Mesenchymal stem cell (in vitro differentiated cells and primary cell): ENCODE measurements around the gene MTHFD1.
A peak's percentile ranks its signal among the peaks of the same experiment; 100 is the strongest.

Experiments
- DNase-seq: peaks from one replicate; pipeline ENCODE4 v3.0.0-alpha.2; 2013
- H2AFZ ChIP-seq: one replicate; pipeline ENCODE4 v1.6.1; 2013; ENCODE audit warnings: low read depth, mild to moderate bottlenecking, control low read depth, inconsistent platforms, low read length, moderate library complexity
- H2AK5ac ChIP-seq: 2 replicates; pipeline ENCODE4 v1.6.1; 2013; ENCODE audit warnings: low read length, moderate library complexity, mild to moderate bottlenecking, inconsistent platforms; ENCODE audit not compliant: severe bottlenecking
- H2BK120ac ChIP-seq: one replicate; pipeline ENCODE4 v1.6.1; 2013; ENCODE audit warnings: low read depth, mild to moderate bottlenecking, inconsistent platforms, low read length, moderate library complexity
- H2BK12ac ChIP-seq, 2 experiments: one replicate each; pipeline ENCODE4 v1.6.1; 2013; ENCODE audit warnings: inconsistent platforms in 2 of 2, low read length in 2 of 2, mild to moderate bottlenecking in 2 of 2, moderate library complexity in 2 of 2, control low read depth in 1 of 2
- H2BK15ac ChIP-seq: one replicate; pipeline ENCODE4 v1.6.1; 2013; ENCODE audit warnings: mild to moderate bottlenecking, low read depth, inconsistent platforms; ENCODE audit not compliant: poor library complexity, severe bottlenecking
- H2BK5ac ChIP-seq: 2 replicates; pipeline ENCODE4 v1.6.1; 2013; ENCODE audit warnings: low read depth, mild to moderate bottlenecking, low read length, control low read depth, inconsistent platforms; ENCODE audit not compliant: poor library complexity, severe bottlenecking
- H3K14ac ChIP-seq, 2 experiments: one replicate each; pipeline ENCODE4 v1.6.1; 2013; ENCODE audit warnings: inconsistent platforms in 2 of 2, low read length in 2 of 2, control low read depth in 1 of 2, mild to moderate bottlenecking in 1 of 2, moderate library complexity in 1 of 2
- H3K18ac ChIP-seq, 2 experiments: one replicate each; pipeline ENCODE4 v1.6.1; 2013; ENCODE audit warnings: inconsistent platforms in 2 of 2, low read length in 2 of 2, control low read depth in 1 of 2, low read depth in 1 of 2, mild to moderate bottlenecking in 1 of 2
- H3K23ac ChIP-seq, 2 experiments: one replicate each; pipeline ENCODE4 v1.6.1; 2013; ENCODE audit warnings: inconsistent platforms in 2 of 2, low read length in 2 of 2, mild to moderate bottlenecking in 2 of 2, moderate library complexity in 2 of 2, control low read depth in 1 of 2
- H3K27ac ChIP-seq: 2 replicates; pipeline ENCODE4 v1.5.1; 2013; ENCODE audit warnings: mild to moderate bottlenecking, moderate library complexity, low read length, control low read depth, inconsistent platforms; ENCODE audit not compliant: poor library complexity, severe bottlenecking
- H3K27me3 ChIP-seq, 2 experiments: 2 replicates each; pipeline versions ENCODE4 v1.6.1 to v1.7.0; 2013; ENCODE audit warnings: low read length in 2 of 2, mild to moderate bottlenecking in 2 of 2, moderate library complexity in 2 of 2, control low read depth in 1 of 2, inconsistent platforms in 1 of 2; ENCODE audit not compliant: control insufficient read depth in 1 of 2, insufficient read depth in 1 of 2
- H3K36me3 ChIP-seq, 2 experiments: 2 replicates each; pipeline versions ENCODE4 v1.6.1 to v1.7.0; 2013; ENCODE audit warnings: low read length in 2 of 2, control low read depth in 1 of 2, inconsistent platforms in 1 of 2, low read depth in 1 of 2, mild to moderate bottlenecking in 1 of 2; ENCODE audit not compliant: insufficient read depth in 2 of 2, control insufficient read depth in 1 of 2
- H3K4ac ChIP-seq, 2 experiments: one replicate each; pipeline ENCODE4 v1.6.1; 2013; ENCODE audit warnings: inconsistent platforms in 2 of 2, low read length in 2 of 2, mild to moderate bottlenecking in 2 of 2, moderate library complexity in 2 of 2, control low read depth in 1 of 2, low read depth in 1 of 2
- H3K4me1 ChIP-seq: 2 replicates; pipeline ENCODE4 v1.6.1; 2013; ENCODE audit warnings: low read depth, low read length, control low read depth; ENCODE audit not compliant: control insufficient read depth, insufficient read depth
- H3K4me2 ChIP-seq: 2 replicates; pipeline ENCODE4 v1.6.1; 2013; ENCODE audit warnings: low read length, mild to moderate bottlenecking, inconsistent platforms; ENCODE audit not compliant: poor library complexity, severe bottlenecking
- H3K4me3 ChIP-seq, 2 experiments: 2 replicates each; pipeline versions ENCODE4 v1.5.1 to v1.7.0; 2013; ENCODE audit warnings: low read length in 2 of 2, mild to moderate bottlenecking in 2 of 2, control low read depth in 1 of 2, low read depth in 1 of 2; ENCODE audit not compliant: insufficient read depth in 1 of 2
- H3K79me1 ChIP-seq: replicated peaks from 2 replicates; pipeline ENCODE4 v1.6.1; 2013; ENCODE audit warnings: mild to moderate bottlenecking, control low read depth, low read length, inconsistent platforms; ENCODE audit not compliant: poor library complexity, severe bottlenecking
- H3K9ac ChIP-seq: 2 replicates; pipeline ENCODE4 v1.7.0; 2013; ENCODE audit warnings: mild to moderate bottlenecking, low read length, moderate library complexity
- H3K9me3 ChIP-seq: 2 replicates; pipeline ENCODE4 v1.7.0; 2013; ENCODE audit warnings: mild to moderate bottlenecking, low read length; ENCODE audit not compliant: control insufficient read depth
- H4K8ac ChIP-seq: one replicate; pipeline ENCODE4 v1.6.1; 2013; ENCODE audit warnings: inconsistent platforms, mild to moderate bottlenecking, low read length, moderate library complexity
- H4K91ac ChIP-seq: one replicate; pipeline ENCODE4 v1.6.1; 2013; ENCODE audit warnings: mild to moderate bottlenecking, low read length, inconsistent platforms
- WGBS: methylation state at CpG from one replicate; pipeline ENCODE4 v1.1.7; 2013; ENCODE audit warnings: mixed read lengths; 5-methylcytosine and 5-hydroxymethylcytosine counted together

MTHFD1 gene

DNA sequence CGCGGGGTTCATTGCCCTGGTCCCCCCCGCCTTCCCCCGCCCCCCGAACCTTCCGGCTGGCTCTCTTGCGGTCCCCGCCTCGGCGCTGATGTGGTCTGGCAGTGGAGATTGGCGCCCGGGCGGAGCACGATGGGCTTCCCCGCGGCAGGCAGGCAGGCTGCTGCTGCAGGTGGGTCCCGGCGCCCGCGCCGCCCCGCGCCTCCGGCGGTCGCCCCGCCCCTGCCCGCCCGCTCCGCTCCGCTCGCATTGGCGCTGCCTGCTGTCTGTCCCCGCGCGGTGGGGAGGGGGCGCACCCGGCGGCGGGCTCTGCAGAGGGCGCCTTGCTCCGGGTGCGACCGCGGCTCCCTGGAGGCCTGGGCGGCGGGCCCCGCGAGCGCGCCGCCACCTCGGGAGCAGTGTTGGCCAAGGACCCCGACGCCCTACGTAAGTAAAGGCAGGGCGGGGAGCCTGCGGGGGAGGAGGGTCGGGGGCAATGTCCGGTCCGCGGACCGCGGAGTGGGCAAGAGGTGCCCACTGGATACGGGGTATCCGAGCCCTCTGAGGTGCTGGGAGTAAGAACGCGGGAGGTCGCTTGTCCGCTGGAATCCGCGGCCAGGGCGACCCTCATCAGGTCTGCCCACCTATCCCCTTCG lies 77.2 kb downstream of the MTHFD1 start, which contains the start of gene AKAP5:
Gene AKAP5 (plus strand): TSS at position 309 of the 632 bp plus-strand sequence. CDS start 2,896 bp downstream, outside the sequence.
- WGBS: under 1% methylated on average over 50 of the region's 74 CpGs
- H2BK12ac ChIP-seq: no peak within 1 kb of the TSS
- no peak within 1 kb of the TSS for H3K14ac ChIP-seq
- H3K36me3 ChIP-seq: peaks cover 5 to 14% of the 10 kb centered on the region in 2 experiments
- no peak within 1 kb of the TSS for H4K91ac ChIP-seq
- H2BK15ac ChIP-seq: peak within 1 kb of the TSS; percentile 65
- H4K8ac ChIP-seq: no peak within 1 kb of the TSS
- H2BK120ac ChIP-seq: no peak within 1 kb of the TSS
- no peak within 1 kb of the TSS for H3K4ac ChIP-seq
- H2AK5ac ChIP-seq: no peak within 1 kb of the TSS
- peaks cover 2% of the 10 kb centered on the region for H3K4me1 ChIP-seq
- H3K27ac ChIP-seq: peak within 1 kb of the TSS; percentile 50
- H2AFZ ChIP-seq: peak within 1 kb of the TSS; percentile 55
- peak; percentile 32 for DNase-seq
- H3K18ac ChIP-seq: peak within 1 kb of the TSS in 1 of 2 experiments; percentile 7
- H2BK5ac ChIP-seq: no peak within 1 kb of the TSS
- no peak within 1 kb of the TSS for H3K23ac ChIP-seq
- peak within 1 kb of the TSS; percentile 67 to 82 for H3K4me3 ChIP-seq
- H3K9me3 ChIP-seq: no peaks in the 10 kb centered on the region
- peak within 1 kb of the TSS; percentile 68 for H3K9ac ChIP-seq
- H3K79me1 ChIP-seq: peaks cover 7% of the 10 kb centered on the region
- peak within 1 kb of the TSS; percentile 48 for H3K4me2 ChIP-seq
- no peaks in the 10 kb centered on the region for H3K27me3 ChIP-seq

DNA sequence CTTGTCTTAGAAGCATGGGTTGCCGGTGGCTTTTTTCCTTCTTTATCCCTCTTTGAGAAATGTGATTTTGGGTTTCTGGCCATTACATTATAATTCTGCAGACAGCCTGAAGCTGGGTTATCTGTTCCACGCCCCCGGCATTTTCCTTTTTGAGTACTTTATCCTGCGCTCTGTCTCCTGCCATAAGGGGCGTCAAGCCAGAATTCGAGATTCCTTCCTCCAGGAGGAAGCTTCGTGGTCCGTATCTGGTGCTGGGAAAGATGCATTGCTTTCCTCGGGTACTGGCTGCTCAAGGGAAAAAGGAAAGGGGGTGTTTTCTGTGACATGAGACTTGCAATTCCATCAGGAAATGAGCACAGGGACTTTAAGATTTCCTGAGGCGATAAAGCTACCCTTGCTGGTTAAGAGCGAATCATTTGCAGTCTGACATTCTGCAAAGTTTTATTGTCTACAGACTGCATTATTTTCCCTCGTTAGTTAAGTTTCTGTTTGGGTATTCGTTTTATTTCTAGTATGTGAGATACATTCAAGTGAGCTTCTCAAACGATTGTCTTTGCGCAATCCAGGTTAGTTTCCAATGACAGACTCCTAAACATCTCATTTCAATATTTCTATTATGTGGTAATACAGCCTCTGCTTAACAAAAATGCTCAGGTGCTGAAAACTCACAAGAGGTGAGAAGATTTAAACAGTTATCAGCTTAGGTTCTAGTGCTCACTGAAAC lies 77.8 kb downstream of the MTHFD1 start:
- Histone ChIP-seq H2BK12ac (no peak overlapping the region), H2BK15ac (no peak overlapping the region), H3K36me3 (peaks cover 5 to 12% of the 10 kb centered on the region in 2 experiments), H3K27ac (peak overlapping the region; percentile 50), H4K8ac (no peak overlapping the region), H3K14ac (no peak overlapping the region), H3K4me2 (peak overlapping the region; percentile 48), H3K9me3 (no peaks in the 10 kb centered on the region), H2BK5ac (no peak overlapping the region), H3K4me3 (peak overlapping the region; percentile 67 to 82), H3K18ac (peak overlapping the region in 1 of 2 experiments; percentile 7), H3K4ac (no peak overlapping the region), H3K4me1 (peaks cover 2% of the 10 kb centered on the region), H2AFZ (peak overlapping the region; percentile 54), H3K27me3 (no peaks in the 10 kb centered on the region), H4K91ac (no peak overlapping the region), H3K9ac (peak overlapping the region; percentile 68), H2BK120ac (no peak overlapping the region), H3K79me1 (peaks cover 7% of the 10 kb centered on the region), H2AK5ac (no peak overlapping the region), H3K23ac (no peak overlapping the region)
- DNase-seq: peak; percentile 77
- 0% methylated on average over 11 of the region's 15 CpGs for WGBS

DNA sequence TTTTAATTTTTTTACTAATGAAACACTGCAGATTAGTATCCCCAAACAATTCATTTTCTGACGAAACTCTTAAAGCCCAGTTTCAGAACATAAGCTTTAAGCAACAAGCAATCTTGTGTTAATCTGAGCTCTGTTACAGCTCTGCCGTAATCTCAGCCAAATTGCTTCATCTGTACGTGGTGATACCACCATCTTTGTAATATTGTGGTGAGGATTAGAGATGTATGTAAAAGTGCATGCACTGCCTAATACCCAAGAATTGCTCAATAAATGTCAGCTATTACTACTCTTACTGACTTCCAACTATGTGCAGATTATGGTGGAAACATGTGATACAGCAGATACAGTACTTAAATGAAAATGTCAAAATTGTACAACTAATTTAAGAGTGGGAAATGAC lies 78.9 kb downstream of the MTHFD1 start:
- H4K8ac ChIP-seq: no peak overlapping the region
- H3K4me1 ChIP-seq: peaks cover 2% of the 10 kb centered on the region
- H3K27ac ChIP-seq: no peak overlapping the region
- no peak overlapping the region for H3K14ac ChIP-seq
- no peak overlapping the region for H3K23ac ChIP-seq
- peaks cover 0 to 6% of the 10 kb centered on the region in 2 experiments for H3K36me3 ChIP-seq
- H2AK5ac ChIP-seq: no peak overlapping the region
- 93% methylated on average over 3 of the region's 3 CpGs for WGBS
- no peak overlapping the region for H3K18ac ChIP-seq
- no peaks in the 10 kb centered on the region for H3K9me3 ChIP-seq
- no peak overlapping the region for H4K91ac ChIP-seq
- H3K27me3 ChIP-seq: no peaks in the 10 kb centered on the region
- H2BK5ac ChIP-seq: no peak overlapping the region
- no peak overlapping the region for H3K9ac ChIP-seq
- H3K4me2 ChIP-seq: no peak overlapping the region
- H3K4me3 ChIP-seq: no peak overlapping the region
- no peak overlapping the region for H2BK15ac ChIP-seq
- no peak for DNase-seq
- H3K4ac ChIP-seq: no peak overlapping the region
- no peak overlapping the region for H2AFZ ChIP-seq
- no peak overlapping the region for H2BK120ac ChIP-seq
- peaks cover 7% of the 10 kb centered on the region for H3K79me1 ChIP-seq
- H2BK12ac ChIP-seq: no peak overlapping the region

DNA sequence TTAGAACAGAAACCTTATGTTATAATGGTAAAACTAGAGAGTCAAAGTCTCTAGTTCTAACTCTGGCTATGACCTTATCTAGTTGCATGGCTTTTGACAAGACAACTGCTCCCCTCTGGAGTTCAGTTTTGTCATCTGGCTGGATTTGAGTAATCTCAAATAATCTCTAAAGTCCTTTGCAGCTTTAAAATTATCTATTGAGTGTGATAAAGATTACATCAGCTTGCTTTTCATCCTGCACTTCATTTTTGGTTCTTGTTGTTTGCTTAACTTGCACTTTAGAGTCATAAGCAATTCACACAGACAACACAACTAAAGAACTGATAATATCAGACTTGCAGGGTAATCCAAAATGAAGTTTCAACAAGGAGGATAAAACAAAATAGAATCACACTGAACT lies 79.4 kb downstream of the MTHFD1 start:
- Histone ChIP-seq H3K4me2 (no peak overlapping the region), H2AFZ (no peak overlapping the region), H2BK120ac (no peak overlapping the region), H3K4me1 (peaks cover 2% of the 10 kb centered on the region), H2BK12ac (no peak overlapping the region), H4K91ac (no peak overlapping the region), H3K27me3 (no peaks in the 10 kb centered on the region), H3K14ac (no peak overlapping the region), H3K4me3 (no peak overlapping the region), H3K27ac (no peak overlapping the region), H3K9me3 (no peaks in the 10 kb centered on the region), H4K8ac (no peak overlapping the region), H3K18ac (no peak overlapping the region), H3K79me1 (peaks cover 7% of the 10 kb centered on the region), H3K36me3 (peaks cover 0 to 4% of the 10 kb centered on the region in 2 experiments), H2AK5ac (no peak overlapping the region), H2BK5ac (no peak overlapping the region), H3K9ac (no peak overlapping the region), H2BK15ac (no peak overlapping the region), H3K4ac (no peak overlapping the region), H3K23ac (no peak overlapping the region)
- DNase-seq: no peak
